HUDEP-2 (cell line): ENCODE results near the gene TDRD12.
A peak's percentile ranks its signal among the peaks of the same experiment; 100 is the strongest.
"Not testable (repeated sequence)": the region's sequence is repeated elsewhere in the genome, so short reads cannot be mapped to it uniquely, and the experiment has no call there.

ENCODE experiments used
- DNase-seq, 76 experiments: peaks; one replicate each; lab custom pipeline; 2025; ENCODE audit not compliant: unreplicated experiment in 76 of 76; lab: John Stamatoyannopoulos, UW

TDRD12 gene

GRCh38 chr19:32691952-32692726 is 27.4 kb upstream of the TDRD12 start:
- DNase-seq = peak in 47 of 76 experiments; percentile 13 to 80 (median 47)

- DNase-seq = peak in 8 of 76 experiments; percentile 12 to 58 (median 34)
Observed at GRCh38 chr19:32692727-32693061, 26.9 kb upstream of the TDRD12 start.

- peak in 71 of 76 experiments; percentile 30 to 86 (median 63) for DNase-seq
Observed at GRCh38 chr19:32693151-32694108, 26.1 kb upstream of the TDRD12 start.

GRCh38 chr19:32694316-32694715 is 25.3 kb upstream of the TDRD12 start:
- peak in 1 of 76 experiments; percentile 33 for DNase-seq

- not testable (repeated sequence) for DNase-seq
Observed at GRCh38 chr19:32694851-32695250, 24.7 kb upstream of the TDRD12 start.

GRCh38 chr19:32695506-32695905 is 24.1 kb upstream of the TDRD12 start:
- DNase-seq = peak in 12 of 76 experiments; percentile 16 to 52 (median 31)

GRCh38 chr19:32696771-32697170 is 22.8 kb upstream of the TDRD12 start:
- not testable (repeated sequence) for DNase-seq

GRCh38 chr19:32700129-32700528 is 19.4 kb upstream of the TDRD12 start:
- DNase-seq = not testable (repeated sequence)

GRCh38 chr19:32702010-32702409 is 17.6 kb upstream of the TDRD12 start:
- no peak for DNase-seq

GRCh38 chr19:32704006-32704405 is 15.6 kb upstream of the TDRD12 start:
- not testable (repeated sequence) for DNase-seq

- peak in 3 of 76 experiments; percentile 10 to 17 (median 16) for DNase-seq
Observed at GRCh38 chr19:32708457-32708856, 11.1 kb upstream of the TDRD12 start.

- peak in 21 of 76 experiments; percentile 11 to 53 (median 23) for DNase-seq
Observed at GRCh38 chr19:32709032-32709431, 10.5 kb upstream of the TDRD12 start.

GRCh38 chr19:32711747-32712146 is 7.8 kb upstream of the TDRD12 start:
- no peak for DNase-seq

- DNase-seq = not testable (repeated sequence)
Observed at GRCh38 chr19:32716203-32716602, 3.4 kb upstream of the TDRD12 start.

GRCh38 chr19:32717496-32717895 is 2.1 kb upstream of the TDRD12 start:
- no peak for DNase-seq

GRCh38 chr19:32718286-32718685 is 1.3 kb upstream of the TDRD12 start:
- DNase-seq = no peak

- DNase-seq = no peak
Observed at GRCh38 chr19:32720216-32720935, 809 bp downstream of the TDRD12 start.

GRCh38 chr19:32720936-32721250 is 1.3 kb downstream of the TDRD12 start:
- no peak for DNase-seq

- DNase-seq = no peak
Observed at GRCh38 chr19:32735936-32736335, 16.4 kb downstream of the TDRD12 start.

GRCh38 chr19:32743021-32743420 is 23.5 kb downstream of the TDRD12 start:
- no peak for DNase-seq

GRCh38 chr19:32743447-32743846 is 23.9 kb downstream of the TDRD12 start:
- DNase-seq = no peak
